CD14-positive monocyte (primary cell): ENCODE data around the gene ATP13A5. TPM values are rescaled to one million over a fixed set of nuclear protein-coding genes. Genes with fewer than 3 reads are reported as not detected.
A peak's percentile ranks its signal among the peaks of the same experiment; 100 is the strongest.

ENCODE experiments used
- DNase-seq, 3 donors: peaks; one replicate each; pipeline ENCODE4 v3.0.0-alpha.2; 2011 to 2022
- H2AFZ ChIP-seq: 2 replicates; pipeline ENCODE4 v1.6.0; 2012; ENCODE audit warnings: mild to moderate bottlenecking, low read depth, low read length, inconsistent platforms; ENCODE audit not compliant: insufficient read depth, poor library complexity, severe bottlenecking
- H3K27ac ChIP-seq, 2 donors: 1 replicate in 1 of 2; 2 replicates in 1 of 2; pipeline ENCODE4 v1.5.1; 2012 to 2013; ENCODE audit warnings: low read length in 2 of 2, control low read depth in 1 of 2, inconsistent platforms in 1 of 2, low read depth in 1 of 2, mild to moderate bottlenecking in 1 of 2
- H3K27me3 ChIP-seq, 2 donors: one replicate each; pipeline versions ENCODE4 v1.6.0 to v1.6.1; 2011 to 2013; ENCODE audit warnings: low read length in 2 of 2; ENCODE audit not compliant: control insufficient read depth in 2 of 2, insufficient read depth in 2 of 2
- H3K36me3 ChIP-seq, 2 donors: replicated peaks in 1 of 2; 1 replicate in 1 of 2; 2 replicates in 1 of 2; pipeline versions ENCODE4 v1.5.1 to v1.6.1; 2012 to 2013; ENCODE audit warnings: low read length in 2 of 2, control low read depth in 1 of 2, inconsistent platforms in 1 of 2, mild to moderate bottlenecking in 1 of 2; ENCODE audit not compliant: insufficient read depth in 2 of 2, control insufficient read depth in 1 of 2
- H3K4me1 ChIP-seq, 2 donors: 1 replicate in 1 of 2; 2 replicates in 1 of 2; pipeline versions ENCODE4 v1.5.1 to v1.6.1; 2012 to 2013; ENCODE audit warnings: low read length in 2 of 2, control low read depth in 1 of 2, inconsistent platforms in 1 of 2, mild to moderate bottlenecking in 1 of 2, moderate library complexity in 1 of 2; ENCODE audit not compliant: insufficient read depth in 2 of 2, control insufficient read depth in 1 of 2
- H3K4me2 ChIP-seq: replicated peaks from 2 replicates; pipeline ENCODE3; 2012; ENCODE audit warnings: low read length, moderate library complexity, mild to moderate bottlenecking; ENCODE audit not compliant: poor library complexity, severe bottlenecking; ENCODE audit errors: extremely low read depth
- H3K4me3 ChIP-seq, 3 experiments: fragments of 200-600 bp in 1 of 3; sonication (generic) in 1 of 3; replicated peaks in 1 of 3; 1 replicate in 2 of 3; 2 replicates in 1 of 3; pipeline ENCODE4 v1.5.1; 2011 to 2013; ENCODE audit warnings: low read length in 3 of 3, mild to moderate bottlenecking in 3 of 3, control low read depth in 2 of 3, low read depth in 2 of 3, inconsistent platforms in 1 of 3, moderate library complexity in 1 of 3
- H3K79me2 ChIP-seq: 2 replicates; pipeline ENCODE4 v1.6.0; 2012; ENCODE audit warnings: mild to moderate bottlenecking, control low read depth, inconsistent platforms, low read length, moderate library complexity; ENCODE audit not compliant: insufficient read depth
- H3K9ac ChIP-seq: 2 replicates; pipeline ENCODE4 v1.6.0; 2017; ENCODE audit warnings: low read length, mild to moderate bottlenecking; ENCODE audit not compliant: insufficient read depth, poor library complexity, severe bottlenecking
- H3K9me3 ChIP-seq, 2 donors: replicated peaks in 1 of 2; 1 replicate in 1 of 2; 2 replicates in 1 of 2; pipeline versions ENCODE4 v1.5.1 to v1.6.1; 2012 to 2013; ENCODE audit warnings: low read length in 2 of 2, control low read depth in 1 of 2; ENCODE audit not compliant: control insufficient read depth in 1 of 2, insufficient read depth in 1 of 2
- H4K20me1 ChIP-seq: 2 replicates; pipeline ENCODE4 v1.6.0; 2012; ENCODE audit warnings: mild to moderate bottlenecking, low read length, control low read depth, moderate library complexity; ENCODE audit not compliant: insufficient read depth
- H3K27ac Mint-ChIP-seq, 7 donors: one replicate each; pipeline ENCODE4 v1.8.0; 2020; ENCODE audit warnings: mild to moderate bottlenecking in 7 of 7, mixed read lengths in 7 of 7, moderate library complexity in 6 of 7, inconsistent platforms in 2 of 7
- H3K27me3 Mint-ChIP-seq, 3 donors: one replicate each; pipeline ENCODE4 v1.8.0; 2021 to 2022; ENCODE audit warnings: low read depth in 3 of 3, mild to moderate bottlenecking in 3 of 3, mixed read lengths in 3 of 3, moderate library complexity in 3 of 3, inconsistent platforms in 1 of 3
- H3K36me3 Mint-ChIP-seq, 2 donors: one replicate each; pipeline ENCODE4 v1.8.0; 2020; ENCODE audit warnings: mixed read lengths in 2 of 2, inconsistent platforms in 1 of 2, mild to moderate bottlenecking in 1 of 2
- H3K4me1 Mint-ChIP-seq: one replicate; pipeline ENCODE4 v1.8.0; 2020; ENCODE audit warnings: mild to moderate bottlenecking, mixed read lengths
- H3K4me3 Mint-ChIP-seq, 2 donors: one replicate each; pipeline ENCODE4 v1.8.0; 2020; ENCODE audit warnings: mild to moderate bottlenecking in 2 of 2, mixed read lengths in 2 of 2, moderate library complexity in 1 of 2
- H3K9me3 Mint-ChIP-seq, 7 donors: one replicate each; pipeline ENCODE4 v1.8.0; 2020 to 2022; ENCODE audit warnings: mixed read lengths in 7 of 7, mild to moderate bottlenecking in 6 of 7, moderate library complexity in 6 of 7, inconsistent platforms in 2 of 7
- WGBS: methylation state at CpG from one replicate; pipeline ENCODE4 v1.1.5; 2013; ENCODE audit warnings: missing lambda C conversion rate; ENCODE audit not compliant: insufficient coverage; 5-methylcytosine and 5-hydroxymethylcytosine counted together
- intact Hi-C, 2 donors: fragments of 100-400 bp; cut with micrococcal nuclease; formaldehyde crosslinking; loops; one replicate each; pipeline versions ENCODE4 v1.15.0 to v1.15.1; 2023
- polyA plus RNA-seq, 3 donors: library from polyadenylated mRNA; depleted of rRNA in 1 of 3; unstranded in 2 of 3; stranded (reverse) in 1 of 3; fragments of 300-500 nt in 2 of 3; fragments of >200 nt in 1 of 3; fragmentation: Illumina TruSeq in 2 of 3; gene quantifications; 1 replicate in 2 of 3; 2 replicates in 1 of 3; pipeline ENCODE4 v1.2.3, GENCODE V29; 2012 to 2021
- TF ChIP-seq, protein P1 (sequence below): fragments of 200-600 bp; IDR thresholded peaks from one replicate; pipeline ENCODE4 v1.8.0; 2022; ENCODE audit warnings: antibody characterized with exemption, mild to moderate bottlenecking

The ATP13A5 gene
- polyA plus RNA-seq, 3 donors, result not detected

DNA sequence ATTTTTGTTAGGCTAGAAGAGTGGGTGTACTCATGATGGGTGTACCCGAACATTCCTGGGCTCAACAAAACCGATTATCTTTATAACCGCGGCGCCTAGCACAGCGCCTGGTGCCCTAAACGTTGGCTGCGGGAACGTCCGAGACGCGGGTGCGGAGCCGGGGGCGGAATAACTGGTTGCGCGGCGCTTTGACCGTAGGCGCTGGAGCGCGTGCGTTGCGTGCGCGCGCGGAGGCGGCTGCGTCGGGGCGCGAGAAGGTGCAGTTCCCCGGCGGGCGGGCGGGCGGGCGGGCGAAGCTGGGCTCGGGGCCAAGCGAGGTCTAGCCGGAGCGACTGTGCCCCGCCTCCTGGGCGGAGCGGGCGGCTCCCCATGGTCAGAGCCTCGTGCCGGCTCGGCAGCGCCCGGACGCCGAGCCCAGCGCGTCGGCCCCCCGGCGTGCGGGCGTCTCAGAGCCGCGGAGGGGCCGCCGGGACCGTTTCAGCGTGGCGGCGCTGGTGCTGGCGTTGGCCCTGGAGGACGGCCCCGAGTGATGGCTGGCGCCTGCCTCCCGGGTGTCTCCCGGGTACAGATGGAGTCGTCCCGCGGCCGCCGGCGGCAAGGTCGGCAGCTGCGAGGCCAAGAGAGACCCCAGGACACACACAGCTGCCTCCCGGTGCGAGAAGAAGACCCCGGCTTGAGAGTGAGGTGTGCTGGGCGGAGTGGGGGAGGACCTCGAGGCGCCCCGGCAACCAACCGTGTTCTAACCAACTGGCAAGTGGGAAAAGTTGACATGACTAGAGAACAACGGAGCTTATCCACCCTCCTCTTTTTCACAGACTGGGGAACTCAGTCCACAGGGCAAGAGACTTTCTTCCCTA lies 137.5 kb downstream of the ATP13A5 start, which contains the start of gene PLAAT1:
Gene PLAAT1, plus strand, starts transcription at position 373 of the 857 bp plus-strand sequence. CDS start 14,429 bp downstream, outside the sequence.
- H3K4me3 ChIP-seq, result no peak within 1 kb of the TSS
- H3K9me3 Mint-ChIP-seq, result peaks cover 0 to 12% (median 4%) of the 10 kb centered on the region in 7 donors
- H3K9me3 ChIP-seq, result peaks cover 0 to 13% of the 10 kb centered on the region in 2 donors
- H3K36me3 Mint-ChIP-seq, result no peaks in the 10 kb centered on the region
- H3K4me3 Mint-ChIP-seq, result peak within 1 kb of the TSS; percentile 39 to 82
- peaks cover 27 to 34% of the 10 kb centered on the region in 2 donors for H3K27me3 ChIP-seq
- WGBS, result under 1% methylated on average over 86 of the region's 93 CpGs
- no peak within 1 kb of the TSS for H3K9ac ChIP-seq
- H3K4me1 Mint-ChIP-seq, result peaks cover 5% of the 10 kb centered on the region
- H3K4me2 ChIP-seq, result peak within 1 kb of the TSS; percentile 35
- no peaks in the 10 kb centered on the region for H4K20me1 ChIP-seq
- intact Hi-C loops, result no loop called here
- H3K4me1 ChIP-seq, result no peaks in the 10 kb centered on the region
- TF ChIP-seq, protein P1, sequence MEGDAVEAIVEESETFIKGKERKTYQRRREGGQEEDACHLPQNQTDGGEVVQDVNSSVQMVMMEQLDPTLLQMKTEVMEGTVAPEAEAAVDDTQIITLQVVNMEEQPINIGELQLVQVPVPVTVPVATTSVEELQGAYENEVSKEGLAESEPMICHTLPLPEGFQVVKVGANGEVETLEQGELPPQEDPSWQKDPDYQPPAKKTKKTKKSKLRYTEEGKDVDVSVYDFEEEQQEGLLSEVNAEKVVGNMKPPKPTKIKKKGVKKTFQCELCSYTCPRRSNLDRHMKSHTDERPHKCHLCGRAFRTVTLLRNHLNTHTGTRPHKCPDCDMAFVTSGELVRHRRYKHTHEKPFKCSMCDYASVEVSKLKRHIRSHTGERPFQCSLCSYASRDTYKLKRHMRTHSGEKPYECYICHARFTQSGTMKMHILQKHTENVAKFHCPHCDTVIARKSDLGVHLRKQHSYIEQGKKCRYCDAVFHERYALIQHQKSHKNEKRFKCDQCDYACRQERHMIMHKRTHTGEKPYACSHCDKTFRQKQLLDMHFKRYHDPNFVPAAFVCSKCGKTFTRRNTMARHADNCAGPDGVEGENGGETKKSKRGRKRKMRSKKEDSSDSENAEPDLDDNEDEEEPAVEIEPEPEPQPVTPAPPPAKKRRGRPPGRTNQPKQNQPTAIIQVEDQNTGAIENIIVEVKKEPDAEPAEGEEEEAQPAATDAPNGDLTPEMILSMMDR, result no peak
- no peak within 1 kb of the TSS for H3K27ac Mint-ChIP-seq
- no peak for DNase-seq
- no peaks in the 10 kb centered on the region for H3K79me2 ChIP-seq
- no peaks in the 10 kb centered on the region for H3K36me3 ChIP-seq
- no peak within 1 kb of the TSS for H3K27ac ChIP-seq
- H3K27me3 Mint-ChIP-seq, result peaks cover 17 to 34% (median 24%) of the 10 kb centered on the region in 3 donors
- H2AFZ ChIP-seq, result peak within 1 kb of the TSS; percentile 38

DNA sequence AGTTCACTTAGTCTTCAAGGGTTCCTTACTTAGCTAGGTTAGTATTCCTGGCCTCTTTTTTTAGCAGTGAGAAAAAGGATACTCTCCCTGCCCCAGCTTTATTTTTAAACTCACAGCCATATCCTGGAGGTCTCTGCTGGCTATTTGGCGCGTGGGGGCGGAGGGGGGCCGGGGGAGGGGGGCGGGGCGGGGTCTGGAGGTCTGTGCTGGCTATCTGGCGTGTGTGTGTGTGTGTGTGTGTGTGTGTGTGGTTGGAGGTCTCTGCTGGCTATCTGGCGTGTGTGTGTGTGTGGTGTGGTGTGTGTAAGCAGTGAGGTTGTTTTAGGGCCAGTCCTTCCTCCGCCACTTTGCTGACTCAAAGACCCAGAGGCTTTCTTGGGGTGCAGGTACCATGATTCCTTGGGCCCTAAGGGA lies 138.1 kb downstream of the ATP13A5 start:
- peaks cover 5% of the 10 kb centered on the region for H3K4me1 Mint-ChIP-seq
- H3K4me1 ChIP-seq, result no peaks in the 10 kb centered on the region
- 13% methylated on average over 2 of the region's 9 CpGs for WGBS
- H3K9ac ChIP-seq, result no peak overlapping the region
- no peak overlapping the region for H3K27ac Mint-ChIP-seq
- TF ChIP-seq, protein P1, result no peak
- H3K4me2 ChIP-seq, result peak overlapping the region; percentile 35
- H3K36me3 ChIP-seq, result no peaks in the 10 kb centered on the region
- H4K20me1 ChIP-seq, result no peaks in the 10 kb centered on the region
- no peaks in the 10 kb centered on the region for H3K79me2 ChIP-seq
- H3K36me3 Mint-ChIP-seq, result no peaks in the 10 kb centered on the region
- peaks cover 17 to 34% (median 24%) of the 10 kb centered on the region in 3 donors for H3K27me3 Mint-ChIP-seq
- peaks cover 27 to 34% of the 10 kb centered on the region in 2 donors for H3K27me3 ChIP-seq
- peaks cover 0 to 13% of the 10 kb centered on the region in 2 donors for H3K9me3 ChIP-seq
- peaks cover 0 to 11% (median 3%) of the 10 kb centered on the region in 7 donors for H3K9me3 Mint-ChIP-seq
- no peak overlapping the region for H3K27ac ChIP-seq
- no peak overlapping the region for H3K4me3 ChIP-seq
- intact Hi-C loops, result no loop called here
- no peak overlapping the region for H2AFZ ChIP-seq
- DNase-seq, result no peak
- peak overlapping the region; percentile 39 to 82 for H3K4me3 Mint-ChIP-seq
